HUES48 (cell line): ENCODE results near the gene SLIT3.

ENCODE experiments used
- H3K27ac ChIP-seq: one replicate; pipeline ENCODE4 v1.7.0; 2013; ENCODE audit warnings: low read depth, low read length, inconsistent platforms
- H3K27me3 ChIP-seq: 2 replicates; pipeline ENCODE4 v1.6.1; 2013; ENCODE audit warnings: mild to moderate bottlenecking, low read length; ENCODE audit not compliant: control insufficient read depth, insufficient read depth
- H3K36me3 ChIP-seq: 2 replicates; pipeline ENCODE4 v1.6.1; 2013; ENCODE audit warnings: low read length; ENCODE audit not compliant: control insufficient read depth, insufficient read depth
- H3K4me1 ChIP-seq: 2 replicates; pipeline ENCODE4 v1.6.1; 2013; ENCODE audit warnings: mild to moderate bottlenecking, low read length; ENCODE audit not compliant: control insufficient read depth, insufficient read depth
- H3K4me3 ChIP-seq: 2 replicates; pipeline ENCODE4 v1.5.1; 2013; ENCODE audit warnings: mild to moderate bottlenecking, low read depth, low read length
- H3K9ac ChIP-seq: 2 replicates; pipeline ENCODE4 v1.6.1; 2013; ENCODE audit warnings: mild to moderate bottlenecking, low read depth, low read length, moderate library complexity
- H3K9me3 ChIP-seq: 2 replicates; pipeline ENCODE4 v1.6.1; 2013; ENCODE audit warnings: low read length; ENCODE audit not compliant: control insufficient read depth, insufficient read depth

SLIT3 gene

GRCh38 chr5:168620807-168621206 lies 680.1 kb downstream of the SLIT3 start:
- no peak overlapping the region for H3K27ac ChIP-seq
- H3K9me3 ChIP-seq = no peaks in the 10 kb centered on the region
- H3K36me3 ChIP-seq = no peaks in the 10 kb centered on the region
- H3K4me3 ChIP-seq = no peak overlapping the region
- no peak overlapping the region for H3K9ac ChIP-seq
- no peaks in the 10 kb centered on the region for H3K4me1 ChIP-seq
- H3K27me3 ChIP-seq = no peaks in the 10 kb centered on the region

- no peaks in the 10 kb centered on the region for H3K36me3 ChIP-seq
- H3K9me3 ChIP-seq = no peaks in the 10 kb centered on the region
- H3K9ac ChIP-seq = no peak overlapping the region
- H3K27me3 ChIP-seq = no peaks in the 10 kb centered on the region
- H3K4me3 ChIP-seq = no peak overlapping the region
- no peaks in the 10 kb centered on the region for H3K4me1 ChIP-seq
- no peak overlapping the region for H3K27ac ChIP-seq
Measured at GRCh38 chr5:168614661-168615060, 686.3 kb downstream of the SLIT3 start.

- no peak overlapping the region for H3K27ac ChIP-seq
- H3K4me3 ChIP-seq = no peak overlapping the region
- no peaks in the 10 kb centered on the region for H3K9me3 ChIP-seq
- no peaks in the 10 kb centered on the region for H3K27me3 ChIP-seq
- no peaks in the 10 kb centered on the region for H3K36me3 ChIP-seq
- H3K4me1 ChIP-seq = no peaks in the 10 kb centered on the region
- H3K9ac ChIP-seq = no peak overlapping the region
Measured at GRCh38 chr5:168613996-168614395, 686.9 kb downstream of the SLIT3 start.

- Histone ChIP-seq H3K27ac (no peak overlapping the region), H3K27me3 (no peaks in the 10 kb centered on the region)
Measured at GRCh38 chr5:168613396-168613795, 687.5 kb downstream of the SLIT3 start.

GRCh38 chr5:168612996-168613395 lies 687.9 kb downstream of the SLIT3 start:
- no peak overlapping the region for H3K9ac ChIP-seq
- H3K9me3 ChIP-seq = no peaks in the 10 kb centered on the region
- H3K27me3 ChIP-seq = no peaks in the 10 kb centered on the region
- H3K4me1 ChIP-seq = no peaks in the 10 kb centered on the region
- no peak overlapping the region for H3K4me3 ChIP-seq
- no peak overlapping the region for H3K27ac ChIP-seq
- no peaks in the 10 kb centered on the region for H3K36me3 ChIP-seq

More at GRCh38 chr5:168613396-168613795, 687.5 kb downstream of the SLIT3 start:
- Histone ChIP-seq H3K9me3 (no peaks in the 10 kb centered on the region), H3K36me3 (no peaks in the 10 kb centered on the region), H3K4me3 (no peak overlapping the region), H3K4me1 (no peaks in the 10 kb centered on the region), H3K9ac (no peak overlapping the region)

- Histone ChIP-seq H3K9me3 (no peaks in the 10 kb centered on the region), H3K36me3 (no peaks in the 10 kb centered on the region), H3K27me3 (no peaks in the 10 kb centered on the region), H3K4me1 (no peaks in the 10 kb centered on the region), H3K4me3 (no peak overlapping the region), H3K27ac (no peak overlapping the region), H3K9ac (no peak overlapping the region)
Measured at GRCh38 chr5:168612123-168612522, 688.8 kb downstream of the SLIT3 start.
